ENCODE measurements around the gene KLHDC7B. TPM values are rescaled to one million over a fixed set of nuclear protein-coding genes. Genes with fewer than 3 reads are reported as not detected.
"Not testable (repeated sequence)": the region's sequence is repeated elsewhere in the genome, so short reads cannot be mapped to it uniquely, and the experiment has no call there.

KLHDC7B gene
- total and polyA plus RNA-seq, 2 donors (not counting 3 experiments of a cell fraction or from before 2014, with no cell fraction given): not detected

- BruUV-seq (replicated peaks): no TSS peak
- Histone ChIP-seq H3K9me1 (replicated peaks; ENCODE audit: control insufficient read depth, extremely low read depth, insufficient read depth, low read length) (no peaks in the 10 kb centered on the region), H3K4me2 (ENCODE audit: insufficient read depth, low read length) (no peak overlapping the region), H3K4me1 (ENCODE audit: control insufficient read depth, extremely low read depth, insufficient read depth, low read length) (peaks cover 18% of the 10 kb centered on the region), H4K20me1 (replicated peaks; ENCODE audit: control insufficient read depth, extremely low read depth, insufficient read depth, low read length) (no peaks in the 10 kb centered on the region), H3K4me3 (replicated peaks in 1 of 3; ENCODE audit: insufficient read depth in 1 of 3, low read depth in 1 of 3, low read length in 3 of 3) (no peak overlapping the region), H2AFZ (ENCODE audit: low read depth, low read length) (no peak overlapping the region), H3K9me3 (replicated peaks; ENCODE audit: control insufficient read depth, insufficient read depth, low read length) (no peaks in the 10 kb centered on the region), H3K36me3 (ENCODE audit: control insufficient read depth in 2 of 2, extremely low read depth in 1 of 2, insufficient read depth in 2 of 2, low read length in 2 of 2) (no peaks in the 10 kb centered on the region), H3K9ac (replicated peaks; ENCODE audit: extremely low read depth, insufficient read depth, low read length) (no peak overlapping the region), H3K79me2 (ENCODE audit: control insufficient read depth, insufficient read depth, low read length) (no peaks in the 10 kb centered on the region), H3K27ac (ENCODE audit: insufficient read depth, low read depth, low read length) (no peak overlapping the region), H3K27me3 (ENCODE audit: control insufficient read depth in 2 of 2, insufficient read depth in 2 of 2, low read length in 2 of 2) (peaks cover 3 to 13% of the 10 kb centered on the region in 2 experiments)
- DNase-seq (ENCODE audit: low read depth, low spot score) (no peak), FAIRE-seq (no peak)
- ChIA-PET POLR2A (no interaction called here), CTCF (interaction anchor here (1.7 kb wide), 1 partner anchor 87 kb away, joined by 10 read pairs; no protein-coding TSS in a partner anchor)
- TF ChIP-seq, protein P1, sequence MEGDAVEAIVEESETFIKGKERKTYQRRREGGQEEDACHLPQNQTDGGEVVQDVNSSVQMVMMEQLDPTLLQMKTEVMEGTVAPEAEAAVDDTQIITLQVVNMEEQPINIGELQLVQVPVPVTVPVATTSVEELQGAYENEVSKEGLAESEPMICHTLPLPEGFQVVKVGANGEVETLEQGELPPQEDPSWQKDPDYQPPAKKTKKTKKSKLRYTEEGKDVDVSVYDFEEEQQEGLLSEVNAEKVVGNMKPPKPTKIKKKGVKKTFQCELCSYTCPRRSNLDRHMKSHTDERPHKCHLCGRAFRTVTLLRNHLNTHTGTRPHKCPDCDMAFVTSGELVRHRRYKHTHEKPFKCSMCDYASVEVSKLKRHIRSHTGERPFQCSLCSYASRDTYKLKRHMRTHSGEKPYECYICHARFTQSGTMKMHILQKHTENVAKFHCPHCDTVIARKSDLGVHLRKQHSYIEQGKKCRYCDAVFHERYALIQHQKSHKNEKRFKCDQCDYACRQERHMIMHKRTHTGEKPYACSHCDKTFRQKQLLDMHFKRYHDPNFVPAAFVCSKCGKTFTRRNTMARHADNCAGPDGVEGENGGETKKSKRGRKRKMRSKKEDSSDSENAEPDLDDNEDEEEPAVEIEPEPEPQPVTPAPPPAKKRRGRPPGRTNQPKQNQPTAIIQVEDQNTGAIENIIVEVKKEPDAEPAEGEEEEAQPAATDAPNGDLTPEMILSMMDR (IDR thresholded peaks at IDR 0.05; ENCODE audit: extremely low read depth in 1 of 2, insufficient read depth in 1 of 2, low read depth in 1 of 2, low read length in 2 of 2): no peak
- no peak for TF ChIP-seq GATA2 (IDR thresholded peaks at IDR 0.05; ENCODE audit: insufficient read depth, insufficient read length, low read depth, low read length)
- dilution Hi-C loops (cut with MboI; ENCODE audit: extremely low pct_ligation_motif_present, low sequenced_read_pairs): no loop called here
- intact Hi-C loops (cut with micrococcal nuclease): no loop called here
Observed at GRCh38 chr22:50532824-50533796, 12.6 kb upstream of the KLHDC7B start.

DNA sequence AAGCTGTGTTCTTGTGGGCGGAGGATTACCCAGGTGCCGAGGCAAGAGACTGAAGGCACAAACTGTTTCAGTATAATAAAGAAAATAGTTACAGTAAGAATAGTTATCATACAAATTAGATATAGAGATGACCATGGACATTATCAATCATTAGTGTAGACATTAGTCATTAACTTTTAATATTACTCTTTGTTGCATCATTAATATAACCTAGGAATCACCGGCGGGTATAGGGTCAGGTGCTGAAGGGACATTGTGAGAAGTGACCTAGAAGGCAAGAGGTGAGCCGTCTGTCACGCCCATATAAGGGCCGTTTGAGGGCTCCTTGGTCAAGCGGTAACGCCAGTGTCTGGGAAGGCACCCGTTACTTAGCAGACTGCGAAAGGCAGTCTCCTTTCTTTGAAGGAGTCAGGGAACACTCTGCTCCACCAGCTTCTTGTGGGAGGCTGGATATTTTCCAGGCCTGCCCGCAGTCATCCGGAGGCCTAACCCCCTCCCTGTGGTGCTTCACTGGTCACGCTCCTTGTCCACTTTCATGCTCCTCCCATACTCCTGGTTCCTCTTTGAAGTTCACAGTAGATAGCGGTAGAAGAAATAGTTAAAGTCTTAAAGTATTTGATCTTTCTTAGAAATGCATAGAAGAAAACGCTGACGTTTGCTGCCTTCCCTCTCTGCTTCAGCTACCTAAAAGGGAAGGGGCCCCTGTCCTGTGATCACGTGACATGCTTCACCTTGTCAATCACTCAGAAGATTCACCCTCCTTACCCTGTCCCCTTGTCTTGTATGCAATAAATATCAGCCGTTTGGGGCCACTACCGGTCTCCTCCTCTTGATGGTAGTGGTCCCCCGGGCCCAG lies 11.6 kb upstream of the KLHDC7B start:
- BruUV-seq (replicated peaks); POLR2A ChIA-PET; H3K27ac ChIP-seq (ENCODE audit: insufficient read depth, low read depth, low read length); FAIRE-seq; H3K9me3 ChIP-seq (replicated peaks; ENCODE audit: control insufficient read depth, insufficient read depth, low read length); H2AFZ ChIP-seq (ENCODE audit: low read depth, low read length); DNase-seq (ENCODE audit: low read depth, low spot score); H4K20me1 ChIP-seq (replicated peaks; ENCODE audit: control insufficient read depth, extremely low read depth, insufficient read depth, low read length); H3K79me2 ChIP-seq (ENCODE audit: control insufficient read depth, insufficient read depth, low read length); H3K36me3 ChIP-seq (ENCODE audit: control insufficient read depth in 2 of 2, extremely low read depth in 1 of 2, insufficient read depth in 2 of 2, low read length in 2 of 2); H3K9me1 ChIP-seq (replicated peaks; ENCODE audit: control insufficient read depth, extremely low read depth, insufficient read depth, low read length); H3K4me2 ChIP-seq (ENCODE audit: insufficient read depth, low read length); intact Hi-C loops (cut with micrococcal nuclease); dilution Hi-C loops (cut with MboI; ENCODE audit: extremely low pct_ligation_motif_present, low sequenced_read_pairs); H3K9ac ChIP-seq (replicated peaks; ENCODE audit: extremely low read depth, insufficient read depth, low read length); H3K4me3 ChIP-seq (replicated peaks in 1 of 3; ENCODE audit: insufficient read depth in 1 of 3, low read depth in 1 of 3, low read length in 3 of 3): not testable (repeated sequence)
- Histone ChIP-seq H3K27me3 (ENCODE audit: control insufficient read depth in 2 of 2, insufficient read depth in 2 of 2, low read length in 2 of 2) (peaks cover 3 to 13% of the 10 kb centered on the region in 2 experiments), H3K4me1 (ENCODE audit: control insufficient read depth, extremely low read depth, insufficient read depth, low read length) (peaks cover 18% of the 10 kb centered on the region)
- CTCF ChIA-PET: interaction anchor here (1.9 kb wide), 1 partner anchor 9 kb away, joined by 9 read pairs; the partner anchor contains the start of gene SCO2

Data from endothelial cell of umbilical vein (primary cell).